ENCODE results near the gene TFAP2C. TPM values are rescaled to one million over a fixed set of nuclear protein-coding genes. Genes with fewer than 3 reads are reported as not detected.

The TFAP2C gene
- polyA plus RNA-seq (2014; cell fraction: cytosol; rRNA removed): not detected in 2 replicates
- not detected in 2 replicates for polyA plus RNA-seq (2014; cell fraction: nucleus; rRNA removed)

GRCh38 chr20:56628873-56629463, at the start of gene TFAP2C:
Gene TFAP2C (plus strand): TSS chr20:56629306. CDS start chr20:56629545, 239 bp downstream.
- peak; percentile 35 for DNase-seq (ENCODE audit: low spot score)

DNA sequence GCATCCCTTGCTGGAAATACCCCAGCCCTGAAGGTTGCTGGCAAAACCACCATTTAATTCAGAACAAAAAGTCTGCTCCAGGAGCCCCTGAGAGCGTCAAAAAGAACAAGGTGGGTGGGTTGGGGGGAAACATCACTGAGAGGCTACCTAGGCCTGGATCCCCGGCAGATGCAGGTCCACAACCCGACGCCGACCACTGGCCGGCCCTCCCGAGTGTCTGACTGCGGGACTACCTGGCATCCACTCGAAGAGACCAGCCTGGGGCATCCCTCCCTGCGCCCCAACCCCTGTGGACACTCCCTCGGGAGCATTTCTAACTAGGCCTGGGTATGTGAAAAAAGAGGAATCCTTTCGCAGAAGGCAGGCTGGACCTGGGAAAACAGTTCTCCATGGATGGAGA, 48.9 kb upstream of the TFAP2C start:
- no peak for DNase-seq (ENCODE audit: low spot score)

GRCh38 chr20:56581701-56582100, 47.4 kb upstream of the TFAP2C start:
- no peak for DNase-seq (ENCODE audit: low spot score)

DNA sequence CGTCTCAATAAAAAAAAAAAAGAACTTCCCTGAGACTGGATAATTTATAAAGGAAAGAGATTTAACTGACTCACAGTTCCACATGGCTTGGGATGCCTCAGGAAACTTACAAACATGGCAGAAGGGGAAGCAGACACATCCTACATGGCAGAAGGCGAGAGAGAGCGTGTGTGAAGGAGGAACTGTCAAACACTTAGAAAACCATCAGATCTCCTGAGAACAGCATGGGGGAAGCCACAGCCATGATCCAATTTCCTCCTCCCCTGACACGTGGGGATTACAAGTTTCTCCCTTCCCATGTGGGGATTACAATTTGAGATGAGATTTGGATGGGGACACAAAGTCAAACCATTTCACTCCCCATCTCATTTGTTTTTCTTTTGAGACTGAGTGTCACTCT, 46.6 kb upstream of the TFAP2C start:
- DNase-seq (ENCODE audit: low spot score): no peak

DNA sequence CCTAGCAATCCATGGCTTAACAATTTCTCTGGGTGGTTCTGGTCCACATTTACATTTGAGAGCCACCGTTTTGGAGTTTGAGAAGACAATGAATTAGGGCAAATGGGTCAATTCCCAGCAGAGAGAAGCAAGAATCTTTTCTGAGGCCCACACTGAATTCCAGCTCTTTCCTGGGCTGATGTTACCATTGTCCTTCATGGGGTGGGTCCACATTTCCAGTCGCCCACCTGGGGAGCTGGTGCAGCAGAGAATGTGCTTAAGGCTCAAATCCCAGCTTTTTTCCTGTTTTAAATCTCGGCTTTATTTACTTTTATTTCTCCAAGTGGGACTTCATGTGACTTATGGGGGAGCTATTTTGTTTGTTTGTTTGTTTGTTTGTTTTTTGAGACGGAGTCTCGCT, 44.2 kb upstream of the TFAP2C start:
- no peak for DNase-seq (ENCODE audit: low spot score)

DNA sequence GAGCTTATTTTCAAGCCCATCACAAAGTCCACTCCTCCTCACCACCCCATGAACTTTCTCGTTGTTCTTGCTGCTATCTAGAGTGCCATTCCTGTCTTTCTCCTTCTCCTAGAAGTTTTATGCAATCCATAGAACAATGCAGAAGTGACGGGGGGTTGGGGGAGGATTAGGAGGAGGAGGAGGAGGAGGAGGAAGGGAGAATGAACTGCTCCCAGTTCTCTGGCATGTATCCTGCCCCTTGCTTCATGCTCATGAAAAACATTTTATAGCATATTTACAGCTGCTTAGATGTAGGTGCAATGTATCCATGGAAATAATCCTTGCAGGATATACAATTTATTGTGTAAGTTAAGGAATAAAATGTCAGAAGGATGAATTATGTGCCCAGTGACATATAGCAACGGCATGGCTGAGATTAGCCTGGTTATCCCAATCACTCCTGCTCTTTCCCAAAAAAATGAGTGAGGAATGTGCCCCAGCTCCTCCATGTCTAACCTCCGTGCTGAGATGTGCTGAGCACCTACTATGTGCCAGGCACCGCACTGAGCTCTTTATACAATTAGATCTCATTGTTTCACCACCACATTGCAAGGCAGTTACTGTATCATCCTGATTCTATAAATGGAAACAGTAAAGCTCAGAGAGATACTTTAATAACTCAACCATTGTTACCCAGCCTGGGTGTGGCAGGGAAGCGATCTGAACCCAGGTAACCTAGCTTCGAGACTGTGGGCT, 41.6 kb upstream of the TFAP2C start:
- no peak for DNase-seq (ENCODE audit: low spot score)

DNA sequence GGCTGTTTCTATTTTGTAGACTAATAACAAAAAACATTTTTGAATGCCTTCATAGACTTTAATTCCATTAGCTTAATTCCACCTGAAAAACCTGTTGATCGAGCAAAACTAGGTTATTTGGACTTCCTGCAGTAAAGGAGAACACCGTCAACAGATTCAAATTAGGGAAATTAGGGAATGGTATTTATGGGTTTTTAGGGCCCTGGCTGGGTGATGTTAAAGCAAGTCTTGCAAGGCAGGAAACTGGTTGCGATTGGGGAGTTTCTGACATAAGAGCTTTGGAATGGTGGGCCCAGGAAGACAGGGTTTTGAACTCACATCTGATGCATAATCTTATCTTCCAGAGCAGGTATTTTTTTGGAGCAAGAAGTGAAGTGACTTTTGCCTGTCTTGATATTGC, 40.1 kb upstream of the TFAP2C start:
- DNase-seq (ENCODE audit: low spot score): no peak

- DNase-seq (ENCODE audit: low spot score): no peak
Observed at GRCh38 chr20:56589633-56590032, 39.5 kb upstream of the TFAP2C start.

GRCh38 chr20:56590888-56591287, 38.2 kb upstream of the TFAP2C start:
- no peak for DNase-seq (ENCODE audit: low spot score)

DNA sequence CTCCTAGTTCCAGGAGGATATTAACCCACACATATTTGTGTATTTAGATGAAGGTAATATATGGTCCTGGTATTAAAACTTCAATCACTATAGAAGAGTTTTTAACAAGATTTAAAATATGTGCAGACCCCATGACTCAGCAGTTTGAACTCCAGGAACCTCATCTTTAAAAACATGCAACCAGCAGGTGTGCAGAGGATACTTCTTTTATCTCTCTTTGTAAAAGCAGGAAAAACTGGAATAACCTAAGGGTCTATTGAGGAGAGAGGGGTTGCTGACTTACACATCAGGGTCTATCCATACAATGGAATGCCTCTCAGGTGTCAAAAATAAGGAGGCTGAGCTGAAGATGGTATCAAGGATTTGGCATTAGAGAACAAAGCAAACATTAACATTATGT, 36.9 kb upstream of the TFAP2C start:
- no peak for DNase-seq (ENCODE audit: low spot score)

GRCh38 chr20:56592817-56593216, 36.3 kb upstream of the TFAP2C start:
- DNase-seq (ENCODE audit: low spot score): no peak

DNA sequence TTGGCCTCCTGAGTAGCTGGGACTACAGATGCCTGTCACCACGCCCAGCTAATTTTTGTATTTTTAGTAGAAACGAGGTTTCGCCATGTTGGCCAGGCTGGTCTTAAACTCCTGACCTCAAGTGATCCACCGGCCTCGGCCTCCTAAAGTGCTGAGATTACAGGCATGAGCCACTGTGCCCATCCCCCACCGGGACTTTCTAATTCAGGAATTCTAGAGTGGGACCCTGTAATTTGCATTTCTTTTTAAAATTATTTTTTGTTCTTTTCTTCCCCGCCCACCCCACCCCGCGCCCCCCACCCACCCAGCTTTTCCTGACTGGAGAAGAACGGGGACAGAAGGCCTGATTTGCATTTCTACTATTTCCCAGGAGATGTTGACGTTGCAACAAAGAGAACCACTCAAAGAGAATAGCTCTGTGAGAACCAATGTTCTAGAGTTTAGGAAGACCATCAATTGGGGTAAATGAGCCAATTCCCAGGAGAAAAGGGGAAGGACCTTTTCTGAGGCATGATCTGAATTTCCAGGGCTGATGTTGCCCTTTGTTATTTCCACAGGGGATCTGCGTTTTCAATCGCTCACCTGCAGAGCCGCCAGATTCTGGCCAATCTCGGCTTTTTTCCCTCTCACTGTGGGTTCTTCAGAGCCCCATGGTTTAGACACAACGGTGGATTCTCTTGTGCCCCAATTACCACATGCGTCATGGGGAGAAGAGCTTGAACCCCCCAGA, 33.2 kb upstream of the TFAP2C start:
- DNase-seq (ENCODE audit: low spot score): no peak

GRCh38 chr20:56601166-56601565, 27.9 kb upstream of the TFAP2C start:
- no peak for DNase-seq (ENCODE audit: low spot score)

GRCh38 chr20:56604673-56605072, 24.4 kb upstream of the TFAP2C start:
- DNase-seq (ENCODE audit: low spot score): no peak

DNA sequence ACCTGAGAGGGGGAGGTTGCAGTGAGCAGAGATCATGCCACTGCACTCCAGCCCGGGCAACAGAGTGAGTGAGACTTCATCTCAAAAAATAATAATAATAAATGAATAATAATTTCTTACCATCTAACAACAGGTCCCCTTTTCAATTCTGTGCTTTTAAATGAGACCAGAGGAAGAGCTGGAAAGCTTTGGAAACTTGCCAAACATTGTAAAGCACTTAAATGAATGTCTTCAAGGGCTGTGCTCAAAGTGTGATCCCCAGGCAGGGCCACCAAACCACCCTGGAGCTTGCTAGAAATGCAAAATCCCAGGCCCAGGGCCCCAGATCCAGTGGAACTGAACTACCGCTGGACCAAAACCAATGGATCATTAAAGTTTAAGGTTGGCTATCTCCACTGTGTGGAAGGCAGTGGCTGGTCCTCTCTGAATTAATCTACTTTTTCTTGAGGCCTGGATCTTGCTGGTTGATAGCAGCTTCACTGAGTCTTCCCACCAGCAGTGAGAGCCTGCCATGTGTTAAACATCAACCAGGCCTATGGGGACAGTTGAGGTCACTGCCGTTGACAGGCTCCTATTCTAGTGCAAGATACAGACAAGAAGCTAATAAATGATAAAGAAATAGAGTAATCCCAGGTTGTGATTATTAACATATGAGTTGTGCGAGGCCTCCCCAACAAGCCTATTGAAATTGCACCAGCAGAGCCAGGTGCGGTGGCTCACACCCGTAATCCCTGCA, 23.7 kb upstream of the TFAP2C start:
- DNase-seq (ENCODE audit: low spot score): no peak

DNA sequence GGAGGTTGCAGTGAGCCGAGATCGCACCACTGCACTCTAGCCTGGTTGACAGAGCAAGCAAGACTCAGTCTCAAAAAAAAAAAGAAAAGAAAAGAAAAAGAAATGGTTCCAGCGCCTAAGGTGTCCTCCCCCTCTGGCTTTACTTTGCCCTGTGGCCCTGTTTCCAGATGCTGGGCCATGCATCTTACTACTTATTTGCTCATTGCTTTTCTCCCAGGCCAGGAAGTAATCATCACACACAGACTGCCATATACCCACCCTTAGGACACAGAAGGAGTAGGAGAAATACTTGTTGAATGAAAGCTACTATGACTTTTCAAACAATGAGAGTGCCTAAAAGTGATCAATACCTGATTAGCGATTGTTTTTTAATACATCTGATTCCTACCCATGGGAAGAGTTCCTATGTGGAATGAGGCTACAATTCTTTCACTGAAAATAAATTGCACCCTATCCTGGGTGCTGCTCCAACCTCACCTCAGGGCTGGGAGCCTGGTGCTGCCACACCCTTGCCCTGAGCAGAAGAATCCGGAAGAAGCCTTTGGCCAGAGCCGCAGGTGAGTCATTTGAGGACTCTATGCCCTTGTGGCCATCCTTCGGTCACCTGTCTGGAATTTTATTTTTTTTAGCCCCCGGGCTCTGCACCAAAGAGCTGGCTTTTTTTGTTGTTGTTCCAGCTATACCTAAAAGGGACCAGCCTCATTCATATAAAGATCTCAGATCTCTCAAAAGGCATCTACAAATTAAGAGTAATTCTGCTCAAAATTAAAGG, 22.7 kb upstream of the TFAP2C start:
- no peak for DNase-seq (ENCODE audit: low spot score)

DNA sequence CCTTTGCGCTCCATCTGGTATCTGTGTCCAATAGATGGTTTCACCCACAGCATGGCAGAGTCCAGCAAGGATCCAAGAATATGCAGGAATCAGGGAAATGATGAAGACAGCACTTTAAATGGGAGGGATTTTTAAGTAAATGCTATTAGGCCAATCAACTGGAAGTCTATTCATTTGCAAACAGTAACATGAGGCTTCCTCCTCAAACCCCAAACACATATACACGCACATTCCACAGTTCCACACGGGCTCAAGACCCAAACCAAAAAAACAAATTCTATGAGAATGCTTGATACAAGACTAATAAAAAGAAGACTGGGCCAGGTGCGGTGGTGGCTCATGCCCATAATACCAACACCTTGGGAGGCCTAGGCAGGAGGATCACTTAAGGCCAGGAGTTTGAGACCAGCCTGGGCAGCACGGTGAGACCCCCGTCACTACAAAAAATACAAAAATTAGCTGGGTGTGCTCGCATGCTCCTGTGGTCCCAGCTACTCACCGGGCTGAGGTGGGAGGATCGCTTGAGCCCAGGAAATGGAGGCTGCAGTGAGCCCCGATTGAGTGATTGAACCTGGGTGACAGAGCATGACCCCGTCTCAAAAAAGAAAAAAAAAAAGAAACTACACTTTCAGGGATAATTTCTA, 21.9 kb upstream of the TFAP2C start:
- no peak for DNase-seq (ENCODE audit: low spot score)

GRCh38 chr20:56608376-56608775, 20.7 kb upstream of the TFAP2C start:
- no peak for DNase-seq (ENCODE audit: low spot score)

GRCh38 chr20:56609321-56609720, 19.8 kb upstream of the TFAP2C start:
- no peak for DNase-seq (ENCODE audit: low spot score)

DNA sequence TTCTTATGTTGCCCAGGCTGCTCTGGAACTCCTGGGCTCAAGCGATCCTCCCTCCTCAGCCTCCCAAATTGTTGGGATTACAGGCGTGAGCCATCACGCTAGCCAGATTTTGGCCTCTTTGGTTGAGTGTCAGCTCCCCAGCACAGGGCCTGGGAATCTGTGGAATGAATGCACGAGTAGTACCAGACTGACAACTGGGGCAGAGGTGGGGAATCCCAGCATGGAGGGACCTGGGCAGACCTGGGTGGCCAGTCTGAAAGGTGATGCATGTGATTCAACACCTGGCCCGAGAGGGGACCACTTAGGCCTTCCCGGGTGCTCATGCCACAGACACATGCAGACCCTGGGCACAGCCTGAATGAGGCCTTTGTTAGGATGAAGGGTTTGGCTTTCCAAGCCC, 19.0 kb upstream of the TFAP2C start:
- DNase-seq (ENCODE audit: low spot score): no peak

- no peak for DNase-seq (ENCODE audit: low spot score)
Observed at GRCh38 chr20:56614196-56614595, 14.9 kb upstream of the TFAP2C start.
